ENCODE results near the gene SARS1. TPM values are rescaled to one million over a fixed set of nuclear protein-coding genes. Genes with fewer than 3 reads are reported as not detected.

The SARS1 gene
- total and polyA plus RNA-seq, 2 donors, result 75.3 to 136 TPM

DNA sequence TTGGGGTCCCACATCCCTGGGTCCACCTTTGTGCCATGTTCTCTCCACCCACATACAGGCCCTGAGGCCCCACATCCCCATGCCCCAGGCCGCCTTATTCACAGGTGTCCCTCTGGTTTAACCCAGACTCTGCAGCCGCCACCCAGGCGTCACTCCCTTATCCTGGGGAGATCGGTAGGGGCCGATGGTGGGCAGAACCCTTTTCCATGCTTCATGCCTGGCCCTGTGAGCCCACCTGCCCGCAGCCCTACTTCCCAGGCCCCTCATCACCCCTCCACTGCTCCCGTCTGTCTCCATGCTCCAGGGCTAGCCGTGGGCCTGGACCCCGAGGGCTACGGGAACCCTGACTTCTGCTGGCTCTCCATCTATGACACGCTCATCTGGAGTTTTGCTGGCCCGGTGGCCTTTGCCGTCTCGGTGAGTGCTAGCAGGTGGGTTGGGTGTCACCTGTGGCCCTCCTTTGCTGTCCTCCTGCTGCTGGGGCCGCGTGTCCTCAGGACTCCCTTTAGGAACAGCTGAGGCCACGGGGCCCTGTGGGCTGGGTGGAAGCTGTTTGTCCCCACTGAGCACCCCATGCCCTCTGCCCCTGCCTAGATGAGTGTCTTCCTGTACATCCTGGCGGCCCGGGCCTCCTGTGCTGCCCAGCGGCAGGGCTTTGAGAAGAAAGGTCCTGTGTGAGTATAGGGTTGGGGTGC, 57.1 kb downstream of the SARS1 start:
- Histone ChIP-seq H3K36me3 (ENCODE audit: insufficient read depth) (no peaks in the 10 kb centered on the region), H3K27ac (ENCODE audit: low read depth) (no peak overlapping the region), H3K4me1 (ENCODE audit: insufficient read depth) (no peaks in the 10 kb centered on the region), H3K4me3 (ENCODE audit: low read depth, low read length) (no peak overlapping the region)
- WGBS, result 95% methylated on average over 20 of the region's 20 CpGs
- no peak for DNase-seq (ENCODE audit: extremely low spot score)

DNA sequence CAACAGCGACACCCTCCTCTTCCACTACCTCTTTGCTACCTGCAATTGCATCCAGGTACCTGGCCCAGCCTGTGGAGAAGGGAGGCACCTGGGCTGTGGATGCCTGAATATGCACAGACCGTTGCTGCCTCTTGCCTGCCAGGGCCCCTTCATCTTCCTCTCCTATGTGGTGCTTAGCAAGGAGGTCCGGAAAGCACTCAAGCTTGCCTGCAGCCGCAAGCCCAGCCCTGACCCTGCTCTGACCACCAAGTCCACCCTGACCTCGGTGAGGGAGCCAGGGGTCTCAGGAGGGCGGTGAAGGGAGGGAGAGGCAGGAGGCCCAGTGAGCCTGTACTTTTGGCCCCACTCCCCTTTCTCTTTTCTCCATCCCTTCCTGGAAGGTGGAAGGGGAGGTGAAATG, 57.7 kb downstream of the SARS1 start:
- DNase-seq (ENCODE audit: extremely low spot score), result no peak
- WGBS, result 88% methylated on average over 6 of the region's 6 CpGs
- Histone ChIP-seq H3K4me3 (ENCODE audit: low read depth, low read length) (no peak overlapping the region), H3K4me1 (ENCODE audit: insufficient read depth) (no peaks in the 10 kb centered on the region), H3K36me3 (ENCODE audit: insufficient read depth) (no peaks in the 10 kb centered on the region), H3K27ac (ENCODE audit: low read depth) (no peak overlapping the region)

DNA sequence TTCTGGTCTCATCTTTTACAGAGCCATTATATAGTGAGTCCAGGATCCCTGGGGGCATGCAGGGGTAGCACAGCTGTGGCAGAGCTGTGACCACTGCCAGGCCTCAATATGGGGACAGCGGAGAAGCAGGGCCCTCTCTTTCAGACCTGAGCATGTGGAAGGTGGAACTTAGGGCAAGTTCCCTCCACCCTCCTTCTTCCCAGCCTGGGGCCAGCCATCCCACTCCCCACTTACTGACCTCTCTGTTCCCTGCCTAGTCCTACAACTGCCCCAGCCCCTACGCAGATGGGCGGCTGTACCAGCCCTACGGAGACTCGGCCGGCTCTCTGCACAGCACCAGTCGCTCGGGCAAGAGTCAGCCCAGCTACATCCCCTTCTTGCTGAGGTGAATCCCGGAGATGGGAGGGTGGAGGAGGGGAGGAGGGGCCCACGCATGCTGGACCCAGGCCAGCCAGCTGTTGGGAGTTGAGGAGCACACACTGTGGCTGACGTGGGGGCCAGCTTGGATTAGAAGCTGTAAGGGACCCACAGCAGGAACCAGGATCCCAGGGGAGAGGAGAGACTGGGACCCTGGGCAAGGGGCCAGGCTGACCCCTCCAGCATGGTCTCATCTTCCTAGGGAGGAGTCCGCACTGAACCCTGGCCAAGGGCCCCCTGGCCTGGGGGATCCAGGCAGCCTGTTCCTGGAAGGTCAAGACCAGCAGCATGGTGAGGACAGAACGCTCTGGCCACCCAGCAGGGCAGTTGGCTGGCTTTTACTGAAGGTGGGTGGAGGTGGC, 58.5 kb downstream of the SARS1 start:
- 80% methylated on average over 13 of the region's 13 CpGs for WGBS
- Histone ChIP-seq H3K4me3 (ENCODE audit: low read depth, low read length) (no peak overlapping the region), H3K36me3 (ENCODE audit: insufficient read depth) (no peaks in the 10 kb centered on the region), H3K27ac (ENCODE audit: low read depth) (no peak overlapping the region), H3K4me1 (ENCODE audit: insufficient read depth) (no peaks in the 10 kb centered on the region)
- no peak for DNase-seq (ENCODE audit: extremely low spot score)

DNA sequence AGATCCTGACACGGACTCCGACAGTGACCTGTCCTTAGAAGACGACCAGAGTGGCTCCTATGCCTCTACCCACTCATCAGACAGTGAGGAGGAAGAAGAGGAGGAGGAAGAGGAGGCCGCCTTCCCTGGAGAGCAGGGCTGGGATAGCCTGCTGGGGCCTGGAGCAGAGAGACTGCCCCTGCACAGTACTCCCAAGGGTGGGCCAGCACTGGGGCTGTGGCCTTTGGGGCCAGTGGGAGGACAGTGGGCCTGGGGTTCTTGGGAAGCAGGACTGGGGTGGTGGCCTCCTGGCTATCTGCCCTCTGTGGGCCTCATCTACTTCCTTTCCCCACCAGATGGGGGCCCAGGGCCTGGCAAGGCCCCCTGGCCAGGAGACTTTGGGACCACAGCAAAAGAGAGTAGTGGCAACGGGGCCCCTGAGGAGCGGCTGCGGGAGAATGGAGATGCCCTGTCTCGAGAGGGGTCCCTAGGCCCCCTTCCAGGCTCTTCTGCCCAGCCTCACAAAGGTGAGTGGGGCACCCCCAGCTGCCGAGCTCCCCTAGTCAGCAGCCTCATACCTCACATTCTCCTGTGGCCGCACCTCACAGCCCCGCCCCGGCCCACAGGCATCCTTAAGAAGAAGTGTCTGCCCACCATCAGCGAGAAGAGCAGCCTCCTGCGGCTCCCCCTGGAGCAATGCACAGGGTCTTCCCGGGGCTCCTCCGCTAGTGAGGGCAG, 59.3 kb downstream of the SARS1 start:
- Histone ChIP-seq H3K27ac (ENCODE audit: low read depth) (no peak overlapping the region), H3K4me3 (ENCODE audit: low read depth, low read length) (no peak overlapping the region), H3K4me1 (ENCODE audit: insufficient read depth) (no peaks in the 10 kb centered on the region), H3K36me3 (ENCODE audit: insufficient read depth) (no peaks in the 10 kb centered on the region)
- WGBS, result 87% methylated on average over 16 of the region's 16 CpGs
- DNase-seq (ENCODE audit: extremely low spot score), result no peak

DNA sequence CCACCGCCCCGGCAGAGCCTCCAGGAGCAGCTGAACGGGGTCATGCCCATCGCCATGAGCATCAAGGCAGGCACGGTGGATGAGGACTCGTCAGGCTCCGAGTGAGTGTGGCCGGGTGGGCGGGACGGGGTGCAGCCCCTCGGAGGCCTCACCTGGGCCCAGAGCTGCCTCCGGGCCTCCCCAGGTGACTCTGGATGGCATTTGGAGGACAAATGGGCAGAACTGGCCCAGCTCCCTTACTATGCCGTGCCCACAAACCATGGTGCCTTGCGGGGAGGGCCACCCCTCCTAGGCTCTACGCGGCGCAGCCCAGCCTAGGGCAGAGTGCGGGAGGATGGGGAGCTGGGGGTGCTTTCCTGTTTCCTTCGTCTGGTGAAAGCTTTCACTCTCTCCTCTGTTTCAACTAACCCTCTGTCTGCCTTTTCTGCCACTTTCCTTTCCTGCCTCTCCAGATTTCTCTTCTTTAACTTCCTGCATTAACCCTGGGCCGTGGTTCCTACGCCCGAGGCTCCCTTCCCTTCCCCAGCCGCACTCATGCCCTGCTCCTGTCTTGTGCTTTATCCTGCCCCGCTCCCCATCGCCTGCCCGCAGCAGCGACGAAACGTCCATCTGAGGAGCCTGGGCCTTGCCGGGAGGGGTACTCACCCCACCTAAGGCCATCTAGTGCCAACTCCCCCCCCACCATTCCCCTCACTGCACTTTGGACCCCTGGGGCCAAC, 60.0 kb downstream of the SARS1 start:
- no peak for DNase-seq (ENCODE audit: extremely low spot score)
- Histone ChIP-seq H3K4me1 (ENCODE audit: insufficient read depth) (no peaks in the 10 kb centered on the region), H3K4me3 (ENCODE audit: low read depth, low read length) (no peak overlapping the region), H3K27ac (ENCODE audit: low read depth) (no peak overlapping the region), H3K36me3 (ENCODE audit: insufficient read depth) (no peaks in the 10 kb centered on the region)
- 81% methylated on average over 30 of the region's 30 CpGs for WGBS

DNA sequence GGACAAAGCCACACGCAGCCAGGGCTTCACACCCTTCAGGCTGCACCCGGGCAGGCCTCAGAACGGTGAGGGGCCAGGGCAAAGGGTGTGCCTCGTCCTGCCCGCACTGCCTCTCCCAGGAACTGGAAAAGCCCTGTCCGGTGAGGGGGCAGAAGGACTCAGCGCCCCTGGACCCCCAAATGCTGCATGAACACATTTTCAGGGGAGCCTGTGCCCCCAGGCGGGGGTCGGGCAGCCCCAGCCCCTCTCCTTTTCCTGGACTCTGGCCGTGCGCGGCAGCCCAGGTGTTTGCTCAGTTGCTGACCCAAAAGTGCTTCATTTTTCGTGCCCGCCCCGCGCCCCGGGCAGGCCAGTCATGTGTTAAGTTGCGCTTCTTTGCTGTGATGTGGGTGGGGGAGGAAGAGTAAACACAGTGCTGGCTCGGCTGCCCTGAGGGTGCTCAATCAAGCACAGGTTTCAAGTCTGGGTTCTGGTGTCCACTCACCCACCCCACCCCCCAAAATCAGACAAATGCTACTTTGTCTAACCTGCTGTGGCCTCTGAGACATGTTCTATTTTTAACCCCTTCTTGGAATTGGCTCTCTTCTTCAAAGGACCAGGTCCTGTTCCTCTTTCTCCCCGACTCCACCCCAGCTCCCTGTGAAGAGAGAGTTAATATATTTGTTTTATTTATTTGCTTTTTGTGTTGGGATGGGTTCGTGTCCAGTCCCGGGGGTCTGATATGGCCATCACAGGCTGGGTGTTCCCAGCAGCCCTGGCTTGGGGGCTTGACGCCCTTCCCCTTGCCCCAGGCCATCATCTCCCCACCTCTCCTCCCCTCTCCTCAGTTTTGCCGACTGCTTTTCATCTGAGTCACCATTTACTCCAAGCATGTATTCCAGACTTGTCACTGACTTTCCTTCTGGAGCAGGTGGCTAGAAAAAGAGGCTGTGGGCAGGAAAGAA, 61.1 kb downstream of the SARS1 start:
- Histone ChIP-seq H3K36me3 (ENCODE audit: insufficient read depth) (no peaks in the 10 kb centered on the region), H3K4me1 (ENCODE audit: insufficient read depth) (no peaks in the 10 kb centered on the region), H3K4me3 (ENCODE audit: low read depth, low read length) (no peak overlapping the region), H3K27ac (ENCODE audit: low read depth) (peak overlapping the region; percentile 34)
- DNase-seq (ENCODE audit: extremely low spot score), result no peak
- WGBS, result 50% methylated on average over 24 of the region's 24 CpGs

DNA sequence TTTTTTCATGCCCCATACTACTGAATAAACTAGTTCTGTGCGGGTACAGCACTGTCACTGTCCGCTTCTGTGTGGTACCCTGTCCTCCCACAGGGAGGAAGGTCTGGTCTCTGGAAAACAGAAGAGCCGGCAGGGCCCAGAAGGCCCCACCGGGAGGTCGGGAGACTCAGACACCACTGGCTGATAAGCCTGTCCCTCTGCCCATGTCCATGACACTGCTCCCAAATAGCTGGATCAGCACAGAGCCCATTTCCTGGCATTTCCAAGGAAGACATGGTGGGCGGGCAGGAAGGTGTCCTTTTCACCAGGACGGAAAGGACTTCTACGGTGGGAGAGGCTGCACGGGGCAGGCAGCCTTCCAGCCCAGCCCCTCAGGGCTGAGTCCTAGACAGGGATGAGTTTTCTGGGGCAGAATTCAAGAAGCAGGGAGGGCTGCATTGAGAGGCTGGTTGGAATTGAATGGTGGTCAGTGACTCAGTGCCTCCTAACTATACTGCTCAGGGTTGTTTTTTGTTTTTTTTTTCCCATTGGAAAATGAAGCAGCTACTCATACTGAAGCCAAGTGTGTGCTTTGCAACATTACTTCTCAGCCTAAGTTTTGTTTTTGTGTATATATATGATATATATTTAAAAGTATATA, 62.1 kb downstream of the SARS1 start:
- Histone ChIP-seq H3K36me3 (ENCODE audit: insufficient read depth) (no peaks in the 10 kb centered on the region), H3K4me3 (ENCODE audit: low read depth, low read length) (no peak overlapping the region), H3K27ac (ENCODE audit: low read depth) (no peak overlapping the region), H3K4me1 (ENCODE audit: insufficient read depth) (no peaks in the 10 kb centered on the region)
- 72% methylated on average over 9 of the region's 9 CpGs for WGBS
- DNase-seq (ENCODE audit: extremely low spot score), result no peak

DNA sequence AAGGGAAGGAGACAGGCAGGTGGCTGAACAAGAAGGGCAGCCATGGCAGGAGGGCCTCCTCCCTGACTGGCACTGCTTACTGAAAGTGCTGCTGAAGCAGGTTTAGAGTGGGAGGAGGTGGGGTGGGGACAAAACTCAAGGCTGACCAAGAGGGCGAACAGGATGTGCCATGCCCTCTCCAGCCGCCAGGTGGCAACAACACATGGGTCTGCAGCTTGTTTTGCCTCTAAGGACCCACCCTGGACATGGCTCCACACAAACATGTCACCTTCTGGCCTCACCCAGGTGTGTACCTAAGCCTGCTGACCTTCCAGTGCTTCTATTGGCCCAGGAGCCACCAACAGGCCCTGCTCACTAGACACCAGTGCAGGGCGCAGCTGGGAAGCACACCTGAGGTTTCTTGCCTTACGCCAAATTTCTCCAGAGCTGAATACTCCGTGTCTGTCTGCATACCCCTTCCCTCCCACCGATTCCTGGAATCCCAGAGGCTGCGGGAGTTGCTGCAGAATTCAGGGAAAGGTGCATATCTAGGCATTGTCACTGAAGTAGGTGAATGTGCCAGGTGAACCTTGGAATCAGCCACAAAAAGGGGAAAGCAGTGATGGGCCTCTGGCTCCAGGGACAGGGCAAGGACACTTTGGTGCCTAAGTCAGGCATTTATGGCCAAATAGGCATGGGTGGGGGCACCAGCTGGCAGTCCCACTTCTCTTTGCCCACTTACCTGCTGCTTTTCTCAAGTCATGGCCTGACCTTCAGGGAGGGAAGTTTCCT, 63.9 kb downstream of the SARS1 start:
- DNase-seq (ENCODE audit: extremely low spot score), result no peak
- Histone ChIP-seq H3K4me1 (ENCODE audit: insufficient read depth) (no peaks in the 10 kb centered on the region), H3K4me3 (ENCODE audit: low read depth, low read length) (no peak overlapping the region), H3K27ac (ENCODE audit: low read depth) (no peak overlapping the region), H3K36me3 (ENCODE audit: insufficient read depth) (no peaks in the 10 kb centered on the region)
- 74% methylated on average over 7 of the region's 7 CpGs for WGBS

DNA sequence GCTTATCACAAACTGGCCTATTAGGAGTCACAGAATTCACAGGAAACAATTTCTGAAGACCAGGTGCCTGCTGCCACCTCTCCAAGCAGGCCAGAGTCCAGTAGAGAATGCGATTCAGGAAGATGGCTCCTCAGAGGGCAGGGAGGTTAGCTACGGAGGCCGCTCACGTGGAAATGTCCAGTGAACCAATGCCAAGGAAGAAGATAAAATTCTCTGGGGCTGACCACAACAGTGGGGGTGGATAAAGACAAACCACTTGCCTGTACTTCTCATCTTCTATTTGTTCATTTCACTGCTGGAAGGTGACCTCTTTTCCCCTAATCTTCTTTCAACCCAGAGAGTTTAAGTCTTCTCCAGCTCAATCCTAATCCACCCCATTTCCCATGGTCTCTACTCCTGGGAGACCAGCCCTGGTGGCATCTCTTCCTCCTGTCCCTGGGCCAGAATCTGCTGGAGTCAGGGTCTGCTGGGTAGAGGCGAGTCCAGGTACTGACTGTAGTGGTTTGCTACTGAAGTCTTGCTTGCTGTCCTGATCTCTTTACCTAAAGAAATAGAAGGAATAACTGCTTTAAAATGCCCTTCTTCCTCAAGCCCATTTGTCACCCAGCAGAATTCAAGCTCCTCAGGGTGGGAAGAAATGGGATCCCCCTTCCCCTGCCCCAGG, 66.0 kb downstream of the SARS1 start:
- no peaks in the 10 kb centered on the region for H3K4me1 ChIP-seq (ENCODE audit: insufficient read depth)

DNA sequence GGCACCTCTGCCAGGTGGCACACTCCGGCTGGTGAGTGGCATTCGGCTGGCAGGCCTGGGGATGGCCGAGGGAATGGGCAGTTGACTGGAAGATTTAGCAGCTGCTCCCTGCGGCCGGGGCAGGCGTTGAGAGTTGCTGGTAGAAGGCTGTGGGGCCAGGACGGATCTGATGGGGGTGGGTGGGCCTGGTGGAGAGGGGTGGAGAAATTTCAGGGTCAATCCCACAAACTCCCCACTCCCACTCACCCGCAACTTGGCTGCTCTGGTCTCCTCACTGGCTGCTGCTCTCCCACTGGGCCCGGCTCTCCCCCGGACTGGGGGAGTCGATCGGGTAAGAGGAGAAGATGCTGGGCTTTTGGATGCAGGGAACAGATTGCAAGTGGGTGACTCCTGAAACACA, 67.1 kb downstream of the SARS1 start:
- DNase-seq (ENCODE audit: extremely low spot score), result no peak
- Histone ChIP-seq H3K4me1 (ENCODE audit: insufficient read depth) (no peaks in the 10 kb centered on the region), H3K4me3 (ENCODE audit: low read depth, low read length) (no peak overlapping the region), H3K36me3 (ENCODE audit: insufficient read depth) (no peaks in the 10 kb centered on the region), H3K27ac (ENCODE audit: low read depth) (no peak overlapping the region)
- WGBS, result 95% methylated on average over 12 of the region's 12 CpGs

More for the DNA sequence above, 66.0 kb downstream of the SARS1 start:
- no peak for DNase-seq (ENCODE audit: extremely low spot score)
- H3K36me3 ChIP-seq (ENCODE audit: insufficient read depth), result no peaks in the 10 kb centered on the region
- H3K4me3 ChIP-seq (ENCODE audit: low read depth, low read length), result no peak overlapping the region
- 94% methylated on average over 5 of the region's 5 CpGs for WGBS
- H3K27ac ChIP-seq (ENCODE audit: low read depth), result no peak overlapping the region

DNA sequence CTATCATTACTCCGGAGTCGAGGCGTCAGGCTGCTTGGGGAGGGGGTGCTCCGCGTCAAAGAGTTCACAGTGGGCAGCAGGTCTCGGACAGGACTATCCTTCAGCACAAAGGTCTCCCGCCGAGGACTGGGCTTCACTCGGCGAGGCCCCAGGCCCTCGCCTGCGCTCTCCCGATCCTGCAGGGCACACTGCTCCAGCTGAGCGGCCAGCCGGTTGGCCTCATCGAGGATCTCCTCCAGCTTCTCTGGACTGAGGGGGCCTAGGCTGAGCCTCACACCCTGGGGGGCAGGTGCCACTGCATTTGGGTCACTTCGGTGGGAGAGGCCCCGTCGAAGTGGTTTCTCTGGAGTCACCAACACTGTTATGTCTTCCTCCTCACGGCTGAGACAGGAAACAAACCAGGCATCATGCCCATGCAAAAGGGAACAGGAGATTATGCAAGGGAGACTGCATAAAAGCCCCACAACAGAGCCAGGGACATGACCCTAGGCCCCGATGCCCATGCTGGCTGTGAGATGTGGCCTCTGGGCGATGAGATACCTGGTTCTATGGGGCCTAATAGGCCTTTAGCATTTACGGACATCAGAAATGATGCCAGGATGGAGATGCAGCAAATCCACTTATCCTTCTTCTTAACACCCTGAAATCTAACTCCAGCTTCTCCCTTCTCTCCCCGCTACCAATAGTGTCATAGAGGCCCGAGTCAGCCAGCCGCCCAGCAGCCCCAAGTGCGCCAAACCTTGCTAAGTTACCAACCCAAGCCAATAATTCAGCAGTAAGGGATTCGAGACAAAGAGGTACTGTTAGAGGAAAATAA, 68.2 kb downstream of the SARS1 start:
- 56% methylated on average over 28 of the region's 28 CpGs for WGBS
- H3K27ac ChIP-seq (ENCODE audit: low read depth), result no peak overlapping the region
- no peaks in the 10 kb centered on the region for H3K4me1 ChIP-seq (ENCODE audit: insufficient read depth)
- no peak for DNase-seq (ENCODE audit: extremely low spot score)
- H3K36me3 ChIP-seq (ENCODE audit: insufficient read depth), result no peaks in the 10 kb centered on the region
- no peak overlapping the region for H3K4me3 ChIP-seq (ENCODE audit: low read depth, low read length)
